HG02678 (cell line): ENCODE data around the gene CORO1A.
A peak's percentile ranks its signal among the peaks of the same experiment; 100 is the strongest.
"Not testable (repeated sequence)": the region's sequence is repeated elsewhere in the genome, so short reads cannot be mapped to it uniquely, and the experiment has no call there.

Experiments
- ATAC-seq: cut with Tn5 transposase; IDR thresholded peaks from one replicate; pipeline ENCODE4 v1.9.1; 2021; ENCODE audit warnings: mild to moderate bottlenecking, moderate library complexity; ENCODE audit not compliant: unreplicated experiment

Gene CORO1A

GRCh38 chr16:30183233-30184095, at the start of gene CORO1A:
Gene CORO1A (plus strand): TSS chr16:30183602. CDS start chr16:30185210, 1,608 bp downstream.
- peak; percentile 53 for ATAC-seq

GRCh38 chr16:30136971-30137605, 46.3 kb upstream of the CORO1A start:
- ATAC-seq: no peak

GRCh38 chr16:30137897-30138296, 45.5 kb upstream of the CORO1A start:
- no peak for ATAC-seq

GRCh38 chr16:30139583-30140481, 43.6 kb upstream of the CORO1A start:
- no peak for ATAC-seq

- no peak for ATAC-seq
These were observed 41.7 kb upstream of the CORO1A start for GRCh38 chr16:30141750-30142149.

- ATAC-seq: no peak
These were observed 40.6 kb upstream of the CORO1A start for GRCh38 chr16:30142672-30143346.

- ATAC-seq: no peak
These were observed 40.1 kb upstream of the CORO1A start for GRCh38 chr16:30143347-30143702.

GRCh38 chr16:30144017-30144416, 39.4 kb upstream of the CORO1A start:
- no peak for ATAC-seq

- ATAC-seq: no peak
These were observed 38.5 kb upstream of the CORO1A start for GRCh38 chr16:30144917-30145316.

GRCh38 chr16:30145657-30146056, 37.7 kb upstream of the CORO1A start:
- ATAC-seq: no peak

- ATAC-seq: no peak
These were observed 35.4 kb upstream of the CORO1A start for GRCh38 chr16:30147843-30148510.

GRCh38 chr16:30149250-30149930, 34.0 kb upstream of the CORO1A start:
- no peak for ATAC-seq

GRCh38 chr16:30151091-30151490, 32.3 kb upstream of the CORO1A start:
- ATAC-seq: no peak

GRCh38 chr16:30152517-30152916, 30.9 kb upstream of the CORO1A start:
- no peak for ATAC-seq

GRCh38 chr16:30155188-30155587, 28.2 kb upstream of the CORO1A start:
- no peak for ATAC-seq

GRCh38 chr16:30157214-30157613, 26.2 kb upstream of the CORO1A start:
- ATAC-seq: no peak

- no peak for ATAC-seq
These were observed 19.9 kb upstream of the CORO1A start for GRCh38 chr16:30163538-30163937.

- ATAC-seq: no peak
These were observed 17.1 kb upstream of the CORO1A start for GRCh38 chr16:30166202-30166902.

GRCh38 chr16:30168746-30169145, 14.7 kb upstream of the CORO1A start:
- not testable (repeated sequence) for ATAC-seq
